ENCODE measurements around the gene CST5. TPM values are rescaled to one million over a fixed set of nuclear protein-coding genes. Genes with fewer than 3 reads are reported as not detected.

CST5 gene
- total and polyA plus RNA-seq, 2 donors (not counting 3 experiments of a cell fraction or from before 2014, with no cell fraction given), result not detected

DNA sequence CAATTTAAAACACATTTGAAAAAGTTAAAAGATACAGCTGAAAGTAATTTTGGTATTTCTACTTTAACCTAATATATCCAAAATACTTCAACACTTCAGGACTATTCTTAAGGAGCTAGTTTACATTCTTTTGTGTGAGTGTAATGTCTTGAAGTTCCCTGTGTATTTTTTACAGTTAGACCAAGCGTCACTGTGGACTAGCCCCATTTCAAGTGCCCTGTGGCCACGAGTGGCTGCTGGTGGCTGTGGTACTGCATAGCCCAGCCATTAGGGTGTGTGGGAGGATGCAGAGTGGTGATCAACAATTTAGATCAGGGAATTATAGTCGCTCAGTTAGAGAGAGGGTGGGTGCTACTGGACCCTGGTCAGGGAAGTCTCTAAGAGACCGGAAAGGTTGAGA lies 869 bp upstream of the CST5 start:
- dilution Hi-C loops (cut with MboI; ENCODE audit: extremely low pct_ligation_motif_present, low sequenced_read_pairs) (no loop called here), intact Hi-C loops (cut with micrococcal nuclease) (loop anchor here (10.0 kb wide), 2 partner anchors 114 to 136 kb away; no protein-coding TSS in a partner anchor)
- H3K4me3 ChIP-seq (replicated peaks in 1 of 3; ENCODE audit: insufficient read depth in 1 of 3, low read depth in 1 of 3, low read length in 3 of 3), result no peak overlapping the region
- H4K20me1 ChIP-seq (replicated peaks; ENCODE audit: control insufficient read depth, extremely low read depth, insufficient read depth, low read length), result no peaks in the 10 kb centered on the region
- no peak for DNase-seq (ENCODE audit: low read depth, low spot score)
- no peak overlapping the region for H3K9ac ChIP-seq (replicated peaks; ENCODE audit: extremely low read depth, insufficient read depth, low read length)
- H3K79me2 ChIP-seq (ENCODE audit: control insufficient read depth, insufficient read depth, low read length), result no peaks in the 10 kb centered on the region
- FAIRE-seq, result no peak
- TF ChIP-seq POLR2A (IDR thresholded peaks at IDR 0.05; ENCODE audit: low read depth, low read length) (no peak), EZH2 (IDR thresholded peaks at IDR 0.05; ENCODE audit: borderline replicate concordance, low read depth, low read length, severe bottlenecking) (no peak), MYC (IDR thresholded peaks at IDR 0.05; ENCODE audit: low read depth, low read length) (no peak), JUN (IDR thresholded peaks at IDR 0.05; ENCODE audit: borderline replicate concordance, insufficient read depth, insufficient read length, low read depth) (no peak), FOS (IDR thresholded peaks at IDR 0.05; ENCODE audit: borderline replicate concordance, insufficient read depth, low read length) (no peak), GATA2 (IDR thresholded peaks at IDR 0.05; ENCODE audit: insufficient read depth, insufficient read length, low read depth, low read length) (no peak), POLR2AphosphoS5 (IDR thresholded peaks at IDR 0.05; ENCODE audit: insufficient read depth, low read depth, low read length) (no peak)
- TF ChIP-seq, protein P1, sequence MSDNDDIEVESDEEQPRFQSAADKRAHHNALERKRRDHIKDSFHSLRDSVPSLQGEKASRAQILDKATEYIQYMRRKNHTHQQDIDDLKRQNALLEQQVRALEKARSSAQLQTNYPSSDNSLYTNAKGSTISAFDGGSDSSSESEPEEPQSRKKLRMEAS (IDR thresholded peaks at IDR 0.05; ENCODE audit: insufficient read depth, insufficient read length), result no peak
- TF ChIP-seq, protein P2, sequence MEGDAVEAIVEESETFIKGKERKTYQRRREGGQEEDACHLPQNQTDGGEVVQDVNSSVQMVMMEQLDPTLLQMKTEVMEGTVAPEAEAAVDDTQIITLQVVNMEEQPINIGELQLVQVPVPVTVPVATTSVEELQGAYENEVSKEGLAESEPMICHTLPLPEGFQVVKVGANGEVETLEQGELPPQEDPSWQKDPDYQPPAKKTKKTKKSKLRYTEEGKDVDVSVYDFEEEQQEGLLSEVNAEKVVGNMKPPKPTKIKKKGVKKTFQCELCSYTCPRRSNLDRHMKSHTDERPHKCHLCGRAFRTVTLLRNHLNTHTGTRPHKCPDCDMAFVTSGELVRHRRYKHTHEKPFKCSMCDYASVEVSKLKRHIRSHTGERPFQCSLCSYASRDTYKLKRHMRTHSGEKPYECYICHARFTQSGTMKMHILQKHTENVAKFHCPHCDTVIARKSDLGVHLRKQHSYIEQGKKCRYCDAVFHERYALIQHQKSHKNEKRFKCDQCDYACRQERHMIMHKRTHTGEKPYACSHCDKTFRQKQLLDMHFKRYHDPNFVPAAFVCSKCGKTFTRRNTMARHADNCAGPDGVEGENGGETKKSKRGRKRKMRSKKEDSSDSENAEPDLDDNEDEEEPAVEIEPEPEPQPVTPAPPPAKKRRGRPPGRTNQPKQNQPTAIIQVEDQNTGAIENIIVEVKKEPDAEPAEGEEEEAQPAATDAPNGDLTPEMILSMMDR (IDR thresholded peaks at IDR 0.05; ENCODE audit: extremely low read depth in 1 of 2, insufficient read depth in 1 of 2, low read depth in 1 of 2, low read length in 2 of 2), result no peak
- POLR2A ChIA-PET, result no interaction called here
- no peaks in the 10 kb centered on the region for H3K4me1 ChIP-seq (ENCODE audit: control insufficient read depth, extremely low read depth, insufficient read depth, low read length)
- no peak overlapping the region for H3K27ac ChIP-seq (ENCODE audit: insufficient read depth, low read depth, low read length)
- H2AFZ ChIP-seq (ENCODE audit: low read depth, low read length), result no peak overlapping the region
- no peaks in the 10 kb centered on the region for H3K9me1 ChIP-seq (replicated peaks; ENCODE audit: control insufficient read depth, extremely low read depth, insufficient read depth, low read length)
- BruUV-seq (replicated peaks), result no TSS peak
- H3K9me3 ChIP-seq (replicated peaks; ENCODE audit: control insufficient read depth, insufficient read depth, low read length), result no peaks in the 10 kb centered on the region
- CTCF ChIA-PET, result no interaction called here
- H3K27me3 ChIP-seq (ENCODE audit: control insufficient read depth in 2 of 2, insufficient read depth in 2 of 2, low read length in 2 of 2), result no peaks in the 10 kb centered on the region
- no peak overlapping the region for H3K4me2 ChIP-seq (ENCODE audit: insufficient read depth, low read length)
- no peaks in the 10 kb centered on the region for H3K36me3 ChIP-seq (ENCODE audit: control insufficient read depth in 2 of 2, extremely low read depth in 1 of 2, insufficient read depth in 2 of 2, low read length in 2 of 2)

Measured in endothelial cell of umbilical vein (primary cell).